K562 (cell line): ENCODE data around the gene TPGS1. TPM values are rescaled to one million over a fixed set of nuclear protein-coding genes. Genes with fewer than 3 reads are reported as not detected.

Experiments
- ATAC-seq: fragments of 200-7000 bp; cut with Tn5 transposase; 3 replicates; pipeline ENCODE4 v1.9.1; 2020; ENCODE audit warnings: moderate library complexity
- BruUV-seq: library from RNA; stranded (reverse); fragments of 400-500 nt; replicated peaks from 2 replicates; lab custom pipeline; 2021; lab: Mats Ljungman, UMichigan
- CTCF ChIA-PET: fragments of 300-600 bp; formaldehyde crosslinking; extraction: SDS; loops from one replicate; lab custom pipeline; 2021; ENCODE audit warnings: low intra/inter-chr PET ratio; lab: Yijun Ruan, JAX
- POLR2A ChIA-PET: fragments of 300-600, 350-650 bp; sonication (Branson Sonifier 250); formaldehyde crosslinking; extraction: SDS; loops from one replicate; lab custom pipeline; 2021; ENCODE audit warnings: antibody characterized with exemption, inconsistent platforms; lab: Yijun Ruan, JAX
- DNase-seq, 4 experiments: peaks; one replicate each; pipeline versions ENCODE4 v3.0.0 to v3.0.0-alpha.2; 2011 to 2018; ENCODE audit warnings: low spot score in 3 of 4, mixed read lengths in 3 of 4; ENCODE audit errors: extremely low read depth in 1 of 4
- FAIRE-seq: peaks from 2 replicates; lab custom pipeline; 2011; peaks lifted over from hg19 to GRCh38; lab: Jason Lieb, UNC
- H2AFZ ChIP-seq: 2 replicates; pipeline ENCODE4 v1.6.0; 2011; ENCODE audit warnings: low read depth, low read length, control low read depth, inconsistent platforms
- H3K27ac ChIP-seq: fragments of 200-600 bp; 3 replicates; pipeline ENCODE4 v1.8.0; 2011; ENCODE audit warnings: low read depth, mild to moderate bottlenecking, control low read depth, inconsistent platforms, low read length, moderate library complexity, mixed read lengths; ENCODE audit errors: extremely low read depth
- H3K27me3 ChIP-seq, 2 experiments: fragments of 300-600 bp in 1 of 2; 2 replicates in 1 of 2; 3 replicates in 1 of 2; pipeline versions ENCODE4 v1.6.0 to v1.8.0; 2011; ENCODE audit warnings: inconsistent platforms in 2 of 2, low read length in 2 of 2, mild to moderate bottlenecking in 1 of 2, mixed read lengths in 1 of 2, moderate library complexity in 1 of 2; ENCODE audit not compliant: control insufficient read depth in 2 of 2, insufficient read depth in 2 of 2
- H3K36me3 ChIP-seq: fragments of 300-600 bp; 3 replicates; pipeline ENCODE4 v1.8.0; 2011; ENCODE audit warnings: mild to moderate bottlenecking, low read length, inconsistent platforms; ENCODE audit not compliant: control insufficient read depth, insufficient read depth
- H3K4me1 ChIP-seq, 2 experiments: fragments of 200-600 bp in 1 of 2; replicated peaks in 1 of 2; 2 replicates in 1 of 2; 3 replicates in 1 of 2; pipeline versions ENCODE4 v1.5.1 to v1.8.0; 2011; ENCODE audit warnings: inconsistent platforms in 2 of 2, low read length in 2 of 2, mild to moderate bottlenecking in 1 of 2, mixed read lengths in 1 of 2, moderate library complexity in 1 of 2; ENCODE audit not compliant: control insufficient read depth in 2 of 2, insufficient read depth in 2 of 2
- H3K4me2 ChIP-seq: 2 replicates; pipeline ENCODE4 v1.6.1; 2011; ENCODE audit warnings: low read length, control low read depth, inconsistent platforms, mixed read lengths; ENCODE audit not compliant: insufficient read depth
- H3K4me3 ChIP-seq: fragments of 200-600 bp; sonication (generic), shearing (Covaris generic); 2 replicates; pipeline ENCODE4 v1.5.1; 2016; ENCODE audit warnings: control low read depth, inconsistent platforms
- H3K79me2 ChIP-seq: fragments of 200-600 bp; 3 replicates; pipeline ENCODE4 v1.8.0; 2011; ENCODE audit warnings: low read length, inconsistent platforms; ENCODE audit not compliant: control insufficient read depth, insufficient read depth
- H3K9ac ChIP-seq, 2 experiments: 2 replicates each; pipeline versions ENCODE4 v1.6.0 to v1.6.1; 2011; ENCODE audit warnings: low read depth in 2 of 2, low read length in 2 of 2, control low read depth in 1 of 2, inconsistent platforms in 1 of 2, mild to moderate bottlenecking in 1 of 2, mixed read lengths in 1 of 2; ENCODE audit not compliant: insufficient read depth in 1 of 2
- H3K9me1 ChIP-seq: one replicate; pipeline ENCODE4 v1.6.0; 2011; ENCODE audit warnings: inconsistent platforms, mild to moderate bottlenecking, low read length, moderate library complexity; ENCODE audit not compliant: control insufficient read depth, insufficient read depth
- H3K9me3 ChIP-seq: replicated peaks from 2 replicates; pipeline ENCODE4 v1.5.1; 2011; ENCODE audit warnings: low read depth, low read length, inconsistent platforms; ENCODE audit not compliant: control insufficient read depth, insufficient read depth
- H4K20me1 ChIP-seq: replicated peaks from 2 replicates; pipeline ENCODE4 v1.6.1; 2011; ENCODE audit warnings: low read length, inconsistent platforms, mixed read lengths; ENCODE audit not compliant: control insufficient read depth, insufficient read depth
- CBX8 ChIP-seq: fragments of 200-600 bp; sonication (generic); IDR thresholded peaks from 2 replicates; pipeline ENCODE4 v1.6.1; 2012; ENCODE audit warnings: borderline replicate concordance, mixed run types, low read depth, mild to moderate bottlenecking, moderate library complexity, mixed read lengths, low read length, control low read depth, inconsistent platforms; ENCODE audit not compliant: poor library complexity, severe bottlenecking; ENCODE audit errors: extremely low read depth
- CEBPB ChIP-seq: fragments of 450-650 bp; IDR thresholded peaks from 2 replicates; pipeline ENCODE4 v1.6.1; 2016; ENCODE audit warnings: missing genetic modification characterization, missing compliant biosample characterization
- ETV5 ChIP-seq: sonication (generic); formaldehyde crosslinking; IDR thresholded peaks from 2 replicates; pipeline ENCODE4 v1.4.0; 2020; ENCODE audit warnings: low read depth, mild to moderate bottlenecking, missing genetic modification reagents
- ETV6 ChIP-seq, 3 experiments: fragments of 150-350 bp in 1 of 3; sonication (generic) in 1 of 3; formaldehyde crosslinking in 1 of 3; IDR thresholded peaks; 2 replicates each; pipeline versions ENCODE4 v1.6.1 to v1.8.0; 2014 to 2022; ENCODE audit warnings: borderline replicate concordance in 2 of 3, low read depth in 2 of 3, antibody characterized with exemption in 1 of 3, low read length in 1 of 3, mild to moderate bottlenecking in 1 of 3, missing genetic modification reagents in 1 of 3
- HNRNPH1 ChIP-seq: fragments of 200-400 bp; formaldehyde crosslinking; optimal IDR thresholded peaks from 2 replicates; pipeline ENCODE3; 2017; ENCODE audit warnings: low read depth, mild to moderate bottlenecking, low read length, moderate library complexity
- KHSRP ChIP-seq: fragments of 450-650 bp; IDR thresholded peaks from 2 replicates; pipeline ENCODE4 v1.6.1; 2017
- NFE2 ChIP-seq: IDR thresholded peaks from 2 replicates; pipeline ENCODE4 v1.6.1; 2014; ENCODE audit warnings: antibody characterized with exemption, low read depth
- ZNF263 ChIP-seq: sonication (generic); formaldehyde crosslinking; IDR thresholded peaks from 2 replicates; pipeline ENCODE4 v1.8.0; 2022; ENCODE audit warnings: mild to moderate bottlenecking, missing genetic modification reagents, borderline replicate concordance
- ZNF316 ChIP-seq: fragments of 450-650 bp; IDR thresholded peaks from 2 replicates; pipeline ENCODE4 v1.6.1; 2016
- WGBS: fragments of 100-300 bp; shearing (Covaris generic); methylation state at CpG from one replicate; pipeline ENCODE4 v1.1.6; 2016; ENCODE audit warnings: low coverage, mixed read lengths; ENCODE audit not compliant: insufficient coverage; ENCODE audit errors: missing lambda C conversion rate; 5-methylcytosine and 5-hydroxymethylcytosine counted together
- in situ Hi-C: fragments of 300-500 bp; cut with MboI; formaldehyde crosslinking; loops from 4 replicates; pipeline ENCODE4 v1.15.0; 2018; ENCODE audit warnings: inconsistent platforms, mixed read lengths
- intact Hi-C: fragments of 100-400 bp; cut with micrococcal nuclease; formaldehyde crosslinking; loops from 2 replicates; pipeline ENCODE4 v1.14.2; 2022
- polyA plus RNA-seq, 8 experiments: library from polyadenylated mRNA; depleted of rRNA in 4 of 8; stranded (reverse) in 5 of 8; unstranded in 3 of 8; fragments of >200 nt; fragmentation: Nextera tagmentation in 2 of 8; fragmentation: Illumina TruSeq in 1 of 8; extraction: Ambion mirVana in 2 of 8; extraction: Trizol in 1 of 8; gene quantifications; 2 replicates each; pipeline versions ENCODE4 v1.2.1 to v1.2.3, GENCODE V29; 2011 to 2014; ENCODE audit warnings: inconsistent platforms in 1 of 8, missing spikeins in 1 of 8
- total RNA-seq, 7 experiments: library from RNA; depleted of rRNA in 6 of 7; stranded (reverse); fragments of >200 nt in 6 of 7; fragmentation: Illumina TruSeq in 2 of 7; extraction: Trizol in 2 of 7; gene quantifications; 2 replicates each; pipeline versions ENCODE4 v1.2.1 to v1.2.3, GENCODE V29; 2011 to 2021; ENCODE audit warnings: low replicate concordance in 1 of 7
- TF ChIP-seq, protein P1 (sequence below), 3 experiments: IDR thresholded peaks in 2 of 3; conservative IDR thresholded peaks in 1 of 3; 2 replicates each; pipeline ENCODE4 v1.5.1; 2011 to 2012; ENCODE audit warnings: low read length in 3 of 3, mild to moderate bottlenecking in 3 of 3, control low read depth in 2 of 3, improper control_type of control experiment in 1 of 3, inconsistent platforms in 1 of 3, low read depth in 1 of 3, mixed read lengths in 1 of 3, moderate library complexity in 1 of 3; ENCODE audit not compliant: insufficient read depth in 2 of 3
- TF ChIP-seq, protein P2 (sequence below), 2 experiments: fragments of 450-650 bp in 1 of 2; sonication (generic) in 1 of 2; formaldehyde crosslinking in 1 of 2; IDR thresholded peaks in 1 of 2; conservative IDR thresholded peaks in 1 of 2; 2 replicates each; pipeline versions ENCODE4 v1.6.1 to v1.8.1; 2016 to 2023; ENCODE audit warnings: mild to moderate bottlenecking in 2 of 2, moderate library complexity in 2 of 2, inconsistent platforms in 1 of 2, missing genetic modification reagents in 1 of 2

Gene TPGS1
- total and polyA plus RNA-seq, 9 of the 15 experiments (the other 6 are each of a cell fraction or from before 2014, with no cell fraction given), result 0.30 to 31.6 (median 1.2) TPM; not detected in 2

DNA sequence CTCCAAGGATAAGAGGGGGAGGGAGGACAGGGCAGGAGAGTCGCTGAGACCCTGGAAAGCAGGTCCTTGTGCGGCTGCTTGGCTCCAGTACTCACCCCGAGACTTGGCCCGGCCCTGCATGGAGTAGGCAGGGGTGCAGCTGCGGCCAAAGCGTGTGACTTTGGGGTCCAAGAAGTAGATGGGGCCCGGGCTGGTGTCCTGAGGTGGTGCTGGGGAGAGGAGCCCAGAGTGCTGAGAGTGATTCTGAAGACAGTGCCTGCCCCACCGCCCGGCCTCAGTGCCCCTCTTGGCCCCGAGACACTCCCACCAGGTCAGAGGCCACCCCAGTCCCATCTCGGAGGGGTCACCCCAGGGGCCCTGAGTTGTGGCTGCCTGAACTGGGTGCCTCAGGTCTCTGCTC, 39.7 kb upstream of the TPGS1 start:
- no peak for FAIRE-seq
- H3K9me3 ChIP-seq, result no peaks in the 10 kb centered on the region
- no peaks in the 10 kb centered on the region for H3K79me2 ChIP-seq
- ATAC-seq, result no peak
- H4K20me1 ChIP-seq, result 0 out of 2 replicates have a peak, but pooled peaks cover 5% of the 10 kb centered on the region
- intact Hi-C loops, result no loop called here
- H3K9me1 ChIP-seq, result no peaks in the 10 kb centered on the region
- no peak overlapping the region for H3K27ac ChIP-seq
- WGBS, result 3% methylated on average over 10 of the region's 11 CpGs
- BruUV-seq, result no TSS peak
- H3K4me1 ChIP-seq, result peaks cover 0 to 35% of the 10 kb centered on the region in 2 experiments; a peak in 3 of 5 replicates
- TF ChIP-seq ZNF263 (CRISPR knock-in tag), result no peak
- TF ChIP-seq, protein P1, sequence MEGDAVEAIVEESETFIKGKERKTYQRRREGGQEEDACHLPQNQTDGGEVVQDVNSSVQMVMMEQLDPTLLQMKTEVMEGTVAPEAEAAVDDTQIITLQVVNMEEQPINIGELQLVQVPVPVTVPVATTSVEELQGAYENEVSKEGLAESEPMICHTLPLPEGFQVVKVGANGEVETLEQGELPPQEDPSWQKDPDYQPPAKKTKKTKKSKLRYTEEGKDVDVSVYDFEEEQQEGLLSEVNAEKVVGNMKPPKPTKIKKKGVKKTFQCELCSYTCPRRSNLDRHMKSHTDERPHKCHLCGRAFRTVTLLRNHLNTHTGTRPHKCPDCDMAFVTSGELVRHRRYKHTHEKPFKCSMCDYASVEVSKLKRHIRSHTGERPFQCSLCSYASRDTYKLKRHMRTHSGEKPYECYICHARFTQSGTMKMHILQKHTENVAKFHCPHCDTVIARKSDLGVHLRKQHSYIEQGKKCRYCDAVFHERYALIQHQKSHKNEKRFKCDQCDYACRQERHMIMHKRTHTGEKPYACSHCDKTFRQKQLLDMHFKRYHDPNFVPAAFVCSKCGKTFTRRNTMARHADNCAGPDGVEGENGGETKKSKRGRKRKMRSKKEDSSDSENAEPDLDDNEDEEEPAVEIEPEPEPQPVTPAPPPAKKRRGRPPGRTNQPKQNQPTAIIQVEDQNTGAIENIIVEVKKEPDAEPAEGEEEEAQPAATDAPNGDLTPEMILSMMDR (IDR thresholded peaks at IDR 0.05 in 2 of 3, conservative IDR thresholded peaks at IDR 0.05 in 1 of 3; ENCODE audit: insufficient read depth in 2 of 3, low read depth in 1 of 3, low read length in 3 of 3), result no peak
- no peak for TF ChIP-seq ZNF316
- TF ChIP-seq CEBPB (tag), result no peak
- no peak for TF ChIP-seq ETV6 (IDR thresholded peaks at IDR 0.05; ENCODE audit: borderline replicate concordance in 1 of 2, low read depth in 2 of 2, low read length in 1 of 2)
- TF ChIP-seq ETV6 (CRISPR knock-in tag; IDR thresholded peaks at IDR 0.05; ENCODE audit: borderline replicate concordance), result no peak
- TF ChIP-seq NFE2, result no peak
- no peak for TF ChIP-seq KHSRP
- no peak for TF ChIP-seq CBX8
- TF ChIP-seq ETV5 (CRISPR knock-in tag), result no peak
- TF ChIP-seq HNRNPH1, result no peak
- TF ChIP-seq, protein P2, sequence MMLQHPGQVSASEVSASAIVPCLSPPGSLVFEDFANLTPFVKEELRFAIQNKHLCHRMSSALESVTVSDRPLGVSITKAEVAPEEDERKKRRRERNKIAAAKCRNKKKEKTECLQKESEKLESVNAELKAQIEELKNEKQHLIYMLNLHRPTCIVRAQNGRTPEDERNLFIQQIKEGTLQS (IDR thresholded peaks at IDR 0.05), result no peak
- TF ChIP-seq, protein P2 (CRISPR knock-in tag; conservative IDR thresholded peaks at IDR 0.05), result no peak
- no peak overlapping the region for H3K4me2 ChIP-seq
- H3K36me3 ChIP-seq, result no peaks in the 10 kb centered on the region
- in situ Hi-C loops, result no loop called here
- 0 out of 5 replicates have a peak, but pooled peaks cover 0 to 8% of the 10 kb centered on the region in 2 experiments for H3K27me3 ChIP-seq
- ChIA-PET POLR2A (no interaction called here), CTCF (no interaction called here)
- no peak for DNase-seq
- H2AFZ ChIP-seq, result no peak overlapping the region
- H3K4me3 ChIP-seq, result no peak overlapping the region
- H3K9ac ChIP-seq, result no peak overlapping the region
